Fibroblast of lung (primary cell): Measurements from ENCODE around the gene BCL3. TPM values are rescaled to one million over a fixed set of nuclear protein-coding genes. Genes with fewer than 3 reads are reported as not detected.

Source experiments
- DNase-seq, 2 donors: peaks; one replicate each; pipeline versions ENCODE4 v3.0.0 to v3.0.0-alpha.2; 2010; ENCODE audit warnings: low read depth in 2 of 2
- H2AFZ ChIP-seq: 2 replicates; pipeline ENCODE4 v1.5.1; 2012; ENCODE audit warnings: low read length, control low read depth, inconsistent platforms
- H3K27ac ChIP-seq: 2 replicates; pipeline ENCODE4 v1.5.1; 2011; ENCODE audit warnings: low read length, control low read depth; ENCODE audit not compliant: insufficient read depth
- H3K27me3 ChIP-seq: 2 replicates; pipeline ENCODE4 v1.5.1; 2011; ENCODE audit warnings: mild to moderate bottlenecking, low read length; ENCODE audit not compliant: control insufficient read depth, insufficient read depth
- H3K36me3 ChIP-seq: 2 replicates; pipeline ENCODE4 v1.5.1; 2011; ENCODE audit warnings: low read length; ENCODE audit not compliant: control insufficient read depth, insufficient read depth
- H3K4me1 ChIP-seq: 2 replicates; pipeline ENCODE4 v1.5.1; 2011; ENCODE audit warnings: low read length; ENCODE audit not compliant: control insufficient read depth, insufficient read depth; ENCODE audit errors: extremely low read depth
- H3K4me2 ChIP-seq: 2 replicates; pipeline ENCODE4 v1.5.1; 2011; ENCODE audit warnings: low read length, control low read depth; ENCODE audit not compliant: insufficient read depth; ENCODE audit errors: extremely low read depth
- H3K4me3 ChIP-seq, 4 experiments: fragments of 200-600 bp in 1 of 4; sonication (generic) in 1 of 4; replicated peaks in 1 of 4; 2 replicates each; pipeline ENCODE4 v1.5.1; 2011 to 2016; ENCODE audit warnings: low read length in 4 of 4, low read depth in 3 of 4, mild to moderate bottlenecking in 3 of 4, control low read depth in 2 of 4, inconsistent platforms in 1 of 4, mixed read lengths in 1 of 4; ENCODE audit not compliant: insufficient read depth in 1 of 4; ENCODE audit errors: control extremely low read depth in 1 of 4
- H3K79me2 ChIP-seq: 2 replicates; pipeline ENCODE4 v1.5.1; 2012; ENCODE audit warnings: mild to moderate bottlenecking, low read length, inconsistent platforms; ENCODE audit not compliant: control insufficient read depth, insufficient read depth
- H3K9ac ChIP-seq: 2 replicates; pipeline ENCODE4 v1.5.1; 2011; ENCODE audit warnings: mild to moderate bottlenecking, low read length, control low read depth; ENCODE audit not compliant: insufficient read depth
- H3K9me3 ChIP-seq: 2 replicates; pipeline ENCODE4 v1.5.1; 2012; ENCODE audit warnings: low read depth, low read length; ENCODE audit not compliant: control insufficient read depth, insufficient read depth
- H4K20me1 ChIP-seq: 2 replicates; pipeline ENCODE4 v1.5.1; 2011; ENCODE audit warnings: low read length; ENCODE audit not compliant: control insufficient read depth, insufficient read depth; ENCODE audit errors: extremely low read depth
- CTCF ChIP-seq, 2 donors: IDR thresholded peaks in 1 of 2; conservative IDR thresholded peaks in 1 of 2; 1 replicate in 1 of 2; 2 replicates in 1 of 2; pipeline ENCODE4 v1.5.1; 2011 to 2012; ENCODE audit warnings: low read length in 2 of 2, control low read depth in 1 of 2, inconsistent platforms in 1 of 2, low read depth in 1 of 2, mild to moderate bottlenecking in 1 of 2
- EZH2 ChIP-seq: IDR thresholded peaks from 2 replicates; pipeline ENCODE4 v1.5.1; 2012; ENCODE audit warnings: low read length, control low read depth, mild to moderate bottlenecking; ENCODE audit errors: missing control alignments
- polyA plus RNA-seq, 2 donors: library from polyadenylated mRNA; depleted of rRNA in 1 of 2; stranded (reverse) in 1 of 2; unstranded in 1 of 2; fragments of >200 nt; gene quantifications; 2 replicates each; pipeline ENCODE4 v1.2.1, GENCODE V29; 2011 to 2012; ENCODE audit warnings: missing spikeins in 1 of 2
- total RNA-seq: library from RNA; depleted of rRNA; stranded (reverse); fragments of >200 nt; gene quantifications from 2 replicates; pipeline ENCODE4 v1.2.1, GENCODE V29; 2014

The BCL3 gene
- total and polyA plus RNA-seq, 2 donors (not counting 1 experiment from before 2014, with no cell fraction given) = 6.8 to 20.6 TPM

- H3K9me3 ChIP-seq = no peaks in the 10 kb centered on the region
- no peak overlapping the region for H3K4me2 ChIP-seq
- H3K27ac ChIP-seq = no peak overlapping the region
- no peaks in the 10 kb centered on the region for H3K79me2 ChIP-seq
- H3K4me3 ChIP-seq = no peak overlapping the region
- no peaks in the 10 kb centered on the region for H4K20me1 ChIP-seq
- no peaks in the 10 kb centered on the region for H3K4me1 ChIP-seq
- no peaks in the 10 kb centered on the region for H3K27me3 ChIP-seq
- DNase-seq = peak in 1 of 2 donors; percentile 15
- no peak overlapping the region for H2AFZ ChIP-seq
- H3K36me3 ChIP-seq = no peaks in the 10 kb centered on the region
- TF ChIP-seq CTCF (conservative IDR thresholded peaks at IDR 0.05 in 1 of 2, IDR thresholded peaks at IDR 0.05 in 1 of 2; ENCODE audit: low read depth in 1 of 2, low read length in 2 of 2) (no peak), EZH2 (no peak)
- no peak overlapping the region for H3K9ac ChIP-seq
Measured at GRCh38 chr19:44712864-44713515, 35.5 kb upstream of the BCL3 start.

GRCh38 chr19:44714597-44715169, 33.8 kb upstream of the BCL3 start:
- no peak overlapping the region for H3K4me3 ChIP-seq
- H2AFZ ChIP-seq = no peak overlapping the region
- H3K79me2 ChIP-seq = no peaks in the 10 kb centered on the region
- H3K4me2 ChIP-seq = no peak overlapping the region
- no peaks in the 10 kb centered on the region for H4K20me1 ChIP-seq
- H3K9me3 ChIP-seq = no peaks in the 10 kb centered on the region
- no peak for DNase-seq
- H3K27me3 ChIP-seq = no peaks in the 10 kb centered on the region
- peaks cover 6% of the 10 kb centered on the region for H3K4me1 ChIP-seq
- no peak for TF ChIP-seq CTCF (conservative IDR thresholded peaks at IDR 0.05 in 1 of 2, IDR thresholded peaks at IDR 0.05 in 1 of 2; ENCODE audit: low read depth in 1 of 2, low read length in 2 of 2)
- H3K36me3 ChIP-seq = no peaks in the 10 kb centered on the region
- H3K9ac ChIP-seq = no peak overlapping the region
- no peak overlapping the region for H3K27ac ChIP-seq

- no peak for DNase-seq
- Histone ChIP-seq H3K4me1 (peaks cover 6% of the 10 kb centered on the region), H3K9me3 (no peaks in the 10 kb centered on the region), H3K27ac (no peak overlapping the region), H2AFZ (no peak overlapping the region), H3K27me3 (no peaks in the 10 kb centered on the region), H3K4me2 (no peak overlapping the region), H4K20me1 (no peaks in the 10 kb centered on the region), H3K36me3 (no peaks in the 10 kb centered on the region), H3K9ac (no peak overlapping the region), H3K79me2 (no peaks in the 10 kb centered on the region), H3K4me3 (no peak overlapping the region)
- TF ChIP-seq EZH2 = no peak
- no peak for TF ChIP-seq CTCF (conservative IDR thresholded peaks at IDR 0.05 in 1 of 2, IDR thresholded peaks at IDR 0.05 in 1 of 2; ENCODE audit: low read depth in 1 of 2, low read length in 2 of 2)
Measured at GRCh38 chr19:44717603-44718002, 30.9 kb upstream of the BCL3 start.
